Neural crest cell (in vitro differentiated cells): ENCODE measurements around the gene IGFBPL1. TPM values are rescaled to one million over a fixed set of nuclear protein-coding genes. Genes with fewer than 3 reads are reported as not detected.

Experiments
- DNase-seq: peaks from one replicate; pipeline ENCODE4 v3.0.0; 2021; ENCODE audit warnings: low read depth, mixed read lengths, low spot score
- H3K27ac Mint-ChIP-seq: one replicate; pipeline ENCODE4 v1.8.0; 2021; ENCODE audit warnings: mild to moderate bottlenecking, mixed read lengths; ENCODE audit not compliant: unreplicated experiment
- H3K27me3 Mint-ChIP-seq: 2 replicates; pipeline ENCODE4 v1.8.0; 2021; ENCODE audit warnings: low read depth, mild to moderate bottlenecking, mixed read lengths
- H3K36me3 Mint-ChIP-seq: 2 replicates; pipeline ENCODE4 v1.8.0; 2021; ENCODE audit warnings: low read depth, mild to moderate bottlenecking, mixed read lengths
- H3K4me1 Mint-ChIP-seq: 2 replicates; pipeline ENCODE4 v1.8.0; 2021; ENCODE audit warnings: mixed read lengths
- H3K4me3 Mint-ChIP-seq: one replicate; pipeline ENCODE4 v1.8.0; 2021; ENCODE audit warnings: mild to moderate bottlenecking, mixed read lengths
- H3K9me3 Mint-ChIP-seq: 2 replicates; pipeline ENCODE4 v1.8.0; 2021; ENCODE audit warnings: mixed read lengths
- CTCF ChIP-seq: fragments of 200-600 bp; sonication (generic); conservative IDR thresholded peaks from 2 replicates; pipeline ENCODE4 v1.5.0; 2021; ENCODE audit warnings: antibody characterized with exemption, mild to moderate bottlenecking
- total RNA-seq: library from RNA; stranded (reverse); gene quantifications from 2 replicates; pipeline ENCODE4 v1.2.1, GENCODE V29; 2021

Gene IGFBPL1
- total RNA-seq, 1 donor from 2014 or later: 63.8 TPM

- H3K4me3 Mint-ChIP-seq: no peak overlapping the region
- H3K9me3 Mint-ChIP-seq: no peaks in the 10 kb centered on the region
- H3K27me3 Mint-ChIP-seq: peaks cover 3% of the 10 kb centered on the region
- no peak overlapping the region for H3K27ac Mint-ChIP-seq
- peaks cover 25% of the 10 kb centered on the region for H3K36me3 Mint-ChIP-seq
- no peak for TF ChIP-seq CTCF
- peaks cover 35% of the 10 kb centered on the region for H3K4me1 Mint-ChIP-seq
- DNase-seq: no peak
Observed at GRCh38 chr9:38395653-38396370, 28.4 kb downstream of the IGFBPL1 start.

GRCh38 chr9:38394416-38394815, 29.8 kb downstream of the IGFBPL1 start:
- no peak for DNase-seq
- no peaks in the 10 kb centered on the region for H3K9me3 Mint-ChIP-seq
- H3K27me3 Mint-ChIP-seq: peaks cover 3% of the 10 kb centered on the region
- TF ChIP-seq CTCF: no peak
- H3K36me3 Mint-ChIP-seq: peaks cover 24% of the 10 kb centered on the region
- peak overlapping the region; percentile 95 for H3K4me3 Mint-ChIP-seq
- no peak overlapping the region for H3K27ac Mint-ChIP-seq
- peaks cover 40% of the 10 kb centered on the region for H3K4me1 Mint-ChIP-seq

GRCh38 chr9:38393128-38393796, 31.0 kb downstream of the IGFBPL1 start:
- H3K27ac Mint-ChIP-seq: no peak overlapping the region

GRCh38 chr9:38392235-38393127, 31.8 kb downstream of the IGFBPL1 start, which contains the start of gene ALDH1B1:
Gene ALDH1B1 (plus strand): TSS chr9:38392702. CDS start chr9:38395749, 3,047 bp downstream.
- peaks cover 44% of the 10 kb centered on the region for H3K4me1 Mint-ChIP-seq
- H3K27ac Mint-ChIP-seq: no peak within 1 kb of the TSS
- no peaks in the 10 kb centered on the region for H3K9me3 Mint-ChIP-seq
- DNase-seq: peak; percentile 80
- peaks cover 7% of the 10 kb centered on the region for H3K27me3 Mint-ChIP-seq
- peak; percentile 24 for TF ChIP-seq CTCF
- H3K36me3 Mint-ChIP-seq: peaks cover 13% of the 10 kb centered on the region
- H3K4me3 Mint-ChIP-seq: peak within 1 kb of the TSS; percentile 95

More at GRCh38 chr9:38393128-38393796, 31.0 kb downstream of the IGFBPL1 start:
- Mint-ChIP-seq H3K36me3 (peaks cover 18% of the 10 kb centered on the region), H3K27me3 (peaks cover 3% of the 10 kb centered on the region), H3K9me3 (no peaks in the 10 kb centered on the region), H3K4me1 (peaks cover 44% of the 10 kb centered on the region), H3K4me3 (peak overlapping the region; percentile 95)
- TF ChIP-seq CTCF: no peak
- DNase-seq: no peak

GRCh38 chr9:38391278-38392118, 32.8 kb downstream of the IGFBPL1 start:
- Mint-ChIP-seq H3K9me3 (no peaks in the 10 kb centered on the region), H3K36me3 (peaks cover 6% of the 10 kb centered on the region), H3K4me3 (peak overlapping the region; percentile 95), H3K4me1 (peaks cover 44% of the 10 kb centered on the region), H3K27me3 (peaks cover 9% of the 10 kb centered on the region), H3K27ac (no peak overlapping the region)
- DNase-seq: no peak
- no peak for TF ChIP-seq CTCF
